Stimulated activated CD4-positive, alpha-beta T cell treated with anti-CD3 and anti-CD28 coated beads, Interleukin-12 subunit alpha, Interleukin-12 subunit beta, amount 100 ng/mL, for 48 hours (primary cell): Measurements from ENCODE around the gene DQX1.

ENCODE experiments used
- DNase-seq, 3 donors: peaks; one replicate each; pipeline ENCODE4 v3.0.0-alpha.2; 2020; ENCODE audit warnings: low read depth in 2 of 3, low spot score in 1 of 3

The DQX1 gene

DNA sequence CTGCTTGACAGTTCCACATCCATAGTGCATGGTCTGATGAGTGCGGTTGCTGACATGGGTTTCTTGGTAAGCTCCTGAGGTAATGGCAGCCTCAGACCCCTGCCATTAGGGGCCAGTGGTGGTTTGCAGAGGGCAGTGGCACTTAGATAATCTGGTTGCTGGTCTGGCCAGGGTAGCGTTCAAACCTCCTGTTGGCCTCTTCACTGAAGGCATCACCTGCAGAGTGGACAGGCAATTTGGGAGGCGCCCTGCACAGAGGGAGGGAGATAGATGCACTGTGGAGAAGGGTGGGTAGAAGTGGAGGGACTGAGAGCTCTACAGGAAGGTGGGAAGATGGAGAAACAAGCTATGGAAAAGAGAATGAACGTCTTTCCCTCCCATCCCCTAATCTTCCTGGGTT lies 7.4 kb upstream of the DQX1 start:
- no peak for DNase-seq

DNA sequence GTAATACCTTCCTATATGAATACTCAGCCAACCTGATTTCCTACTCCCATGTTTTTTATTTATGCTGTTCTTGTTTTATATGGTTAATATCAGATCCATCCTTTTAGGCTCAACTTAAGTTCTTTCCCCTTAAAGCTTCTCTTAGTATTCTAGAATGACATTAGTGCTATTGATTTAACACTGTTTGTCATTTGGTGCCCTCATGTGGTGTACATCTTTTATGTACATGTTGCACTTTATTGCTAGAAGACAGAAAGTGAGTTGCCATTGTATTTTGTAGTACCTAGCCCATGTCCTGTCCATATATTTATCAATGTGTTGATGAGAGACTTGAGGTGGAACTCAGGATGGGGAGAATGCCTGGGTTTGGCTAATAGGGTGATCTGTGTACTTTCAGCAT lies 6.2 kb upstream of the DQX1 start:
- no peak for DNase-seq

DNA sequence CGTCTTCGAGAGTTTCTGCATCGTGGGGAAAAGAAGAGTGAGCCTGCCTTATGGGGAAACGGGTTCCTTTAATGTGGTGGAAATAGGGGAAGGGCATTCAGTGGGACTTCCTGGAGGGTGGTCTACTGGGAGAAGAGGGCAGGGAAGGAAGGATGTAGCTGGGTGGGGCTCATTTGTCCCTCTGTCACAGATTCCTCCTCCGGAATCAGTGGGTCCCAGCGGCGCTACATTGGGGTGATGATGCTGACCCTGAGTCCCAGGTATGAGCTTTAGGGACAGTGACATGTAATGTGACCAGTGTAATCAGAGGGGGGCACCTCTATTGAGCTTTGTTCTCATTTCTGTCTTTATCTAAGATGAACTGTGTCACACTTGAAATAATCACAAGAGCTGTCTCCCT lies 5.6 kb upstream of the DQX1 start:
- no peak for DNase-seq

DNA sequence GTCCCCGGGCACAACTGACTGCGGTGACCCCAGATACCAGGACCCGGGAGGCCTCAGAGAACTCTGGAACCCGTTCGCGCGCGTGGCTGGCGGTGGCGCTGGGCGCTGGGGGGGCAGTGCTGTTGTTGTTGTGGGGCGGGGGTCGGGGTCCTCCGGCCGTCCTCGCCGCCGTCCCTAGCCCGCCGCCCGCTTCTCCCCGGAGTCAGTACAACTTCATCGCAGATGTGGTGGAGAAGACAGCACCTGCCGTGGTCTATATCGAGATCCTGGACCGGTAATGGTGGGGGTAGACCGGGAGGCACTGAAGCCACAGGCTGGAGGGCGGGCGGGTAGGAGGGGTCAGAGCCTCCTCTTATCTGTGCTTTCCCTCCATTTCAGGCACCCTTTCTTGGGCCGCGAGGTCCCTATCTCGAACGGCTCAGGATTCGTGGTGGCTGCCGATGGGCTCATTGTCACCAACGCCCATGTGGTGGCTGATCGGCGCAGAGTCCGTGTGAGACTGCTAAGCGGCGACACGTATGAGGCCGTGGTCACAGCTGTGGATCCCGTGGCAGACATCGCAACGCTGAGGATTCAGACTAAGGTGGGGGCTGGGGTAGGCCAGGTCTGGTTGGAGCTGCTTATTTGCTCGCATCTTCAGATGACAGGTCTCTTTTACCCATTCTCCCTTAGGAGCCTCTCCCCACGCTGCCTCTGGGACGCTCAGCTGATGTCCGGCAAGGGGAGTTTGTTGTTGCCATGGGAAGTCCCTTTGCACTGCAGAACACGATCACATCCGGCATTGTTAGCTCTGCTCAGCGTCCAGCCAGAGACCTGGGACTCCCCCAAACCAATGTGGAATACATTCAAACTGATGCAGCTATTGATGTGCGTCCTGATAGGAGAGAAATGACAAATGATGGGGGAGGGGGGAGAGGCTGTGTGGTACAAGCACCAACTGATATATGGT lies 4.5 kb upstream of the DQX1 start:
- DNase-seq = peak in 1 of 3 donors; percentile 39

DNA sequence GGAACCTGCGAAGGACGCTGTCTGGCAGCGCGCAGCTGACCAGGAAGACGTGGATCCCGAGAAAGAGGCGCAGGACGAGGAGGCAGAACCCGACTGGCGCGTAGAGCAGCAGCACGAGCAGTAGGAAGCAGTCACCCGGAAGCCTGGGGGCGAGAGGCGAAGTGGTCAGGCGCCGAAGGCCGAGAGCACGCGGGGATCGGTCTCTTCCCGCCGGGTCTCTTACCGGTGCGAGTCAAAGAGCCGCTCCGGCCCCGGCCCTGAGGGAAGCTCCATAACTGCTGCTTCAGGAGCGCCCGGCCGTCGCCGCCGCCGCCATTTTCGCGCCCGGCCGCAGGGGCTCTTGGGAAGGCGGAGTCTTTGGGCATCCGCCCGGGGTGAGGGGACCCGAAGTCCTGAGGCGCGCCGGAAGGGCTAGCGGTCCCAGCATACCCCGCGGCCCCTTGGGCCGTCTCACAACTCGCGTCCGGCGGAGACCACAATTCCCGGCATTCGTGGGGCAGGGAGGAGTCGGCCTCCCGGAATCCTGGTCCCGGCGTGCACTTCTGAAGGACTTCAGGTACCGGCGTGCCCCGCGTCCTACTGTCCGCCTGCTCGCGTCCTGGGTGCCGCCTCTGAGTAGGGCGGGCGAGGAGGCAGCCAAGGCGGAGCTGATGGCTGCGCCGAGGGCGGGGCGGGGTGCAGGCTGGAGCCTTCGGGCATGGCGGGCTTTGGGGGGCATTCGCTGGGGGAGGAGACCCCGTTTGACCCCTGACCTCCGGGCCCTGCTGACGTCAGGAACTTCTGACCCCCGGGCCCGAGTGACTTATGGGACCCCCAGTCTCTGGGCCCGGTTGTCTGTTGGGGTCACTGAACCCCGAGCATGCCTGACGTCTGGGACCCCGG lies 3.6 kb upstream of the DQX1 start, which contains the start of the genes AUP1 and HTRA2:
AUP1 (minus strand) TSS at position 350 of the 882 bp plus-strand sequence; CDS start at position 273, 77 bp downstream.
HTRA2 (plus strand) TSS at position 577 of the 882 bp plus-strand sequence; CDS start at position 651, 74 bp downstream.
- peak; percentile 86 to 94 (median 92) for DNase-seq

DNA sequence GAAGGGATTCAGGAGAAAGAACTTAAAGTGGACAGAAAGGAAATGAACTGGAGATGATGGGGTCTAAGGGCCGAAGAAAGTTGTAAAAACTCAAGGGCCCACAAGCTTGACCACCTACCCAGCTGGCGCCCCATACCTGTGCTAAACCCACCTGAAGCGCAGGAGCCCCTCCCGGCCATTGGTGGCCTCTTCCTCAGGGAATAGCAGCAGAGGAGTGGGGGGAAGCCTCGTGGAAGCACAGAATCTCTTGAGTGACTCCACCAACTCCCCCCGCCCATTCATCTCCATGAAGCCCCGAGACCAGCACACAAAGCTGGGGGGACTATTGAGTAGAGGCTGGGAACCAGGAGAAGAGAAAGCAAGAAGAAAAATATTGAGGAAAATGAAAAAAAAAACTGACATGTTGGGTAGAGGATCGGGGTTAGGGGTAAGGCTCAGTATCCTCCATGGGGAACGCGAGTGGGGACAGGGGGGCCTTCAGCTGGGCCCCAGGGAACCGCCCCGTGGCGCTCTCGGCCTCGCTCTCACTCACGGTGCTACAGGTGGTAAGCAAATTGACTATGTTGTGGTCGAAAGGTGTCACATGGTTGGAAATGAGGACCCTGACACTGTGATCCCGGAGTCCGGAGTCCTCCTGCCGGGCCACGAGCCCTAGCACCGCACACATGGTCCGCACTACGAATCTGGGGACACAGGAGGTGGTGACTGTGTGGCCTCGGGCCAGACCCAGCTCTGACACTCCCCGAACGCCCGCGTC lies 2.7 kb upstream of the DQX1 start:
- DNase-seq = no peak

DNA sequence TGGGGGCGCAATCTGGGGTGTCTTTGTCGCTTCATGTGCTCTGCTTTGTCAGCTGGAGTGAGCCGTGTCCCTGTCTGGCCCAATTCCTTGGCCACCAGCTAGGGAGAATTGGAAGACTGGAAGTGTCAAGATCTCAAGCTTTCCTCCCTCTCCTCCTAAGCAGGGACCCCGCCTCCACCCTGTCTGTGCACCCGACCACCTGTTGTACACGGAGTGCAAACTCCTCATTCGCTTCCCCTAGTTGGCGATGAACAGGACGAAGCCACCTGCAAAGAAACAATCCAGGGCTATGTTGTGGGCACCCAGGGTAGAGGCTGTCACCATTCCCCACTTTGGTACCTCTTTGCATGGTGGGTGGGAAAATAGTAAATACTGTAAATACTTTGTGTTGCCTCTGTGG lies 1.7 kb upstream of the DQX1 start:
- DNase-seq = no peak

DNA sequence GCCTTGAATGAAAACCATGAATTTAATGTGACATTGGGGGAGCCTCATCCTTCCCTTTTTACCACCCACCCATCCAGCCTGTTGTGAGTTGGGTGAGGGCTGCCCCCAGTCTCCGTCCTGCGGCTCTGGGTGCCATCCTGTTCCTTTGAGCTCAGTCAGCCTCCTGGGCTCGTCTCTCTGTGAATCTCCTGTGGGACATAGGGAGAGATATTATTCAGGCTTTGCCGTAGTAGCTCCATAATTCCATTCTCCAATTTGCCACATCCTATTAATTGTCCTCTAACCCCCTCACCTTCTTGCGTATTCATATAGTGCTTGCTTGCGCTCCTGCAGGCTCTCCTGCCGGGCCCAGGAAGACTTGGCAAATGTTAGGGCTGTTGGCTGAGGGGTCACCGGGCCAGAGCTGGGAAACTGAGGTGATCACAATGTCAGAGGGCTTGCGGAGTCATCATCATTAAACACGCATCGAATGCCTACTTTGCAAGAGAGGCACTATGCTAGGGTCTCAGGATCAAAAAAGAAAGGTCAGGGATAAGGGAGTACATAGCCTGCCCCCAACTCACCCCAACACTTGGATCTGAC lies 709 bp upstream of the DQX1 start:
- DNase-seq = no peak

DNA sequence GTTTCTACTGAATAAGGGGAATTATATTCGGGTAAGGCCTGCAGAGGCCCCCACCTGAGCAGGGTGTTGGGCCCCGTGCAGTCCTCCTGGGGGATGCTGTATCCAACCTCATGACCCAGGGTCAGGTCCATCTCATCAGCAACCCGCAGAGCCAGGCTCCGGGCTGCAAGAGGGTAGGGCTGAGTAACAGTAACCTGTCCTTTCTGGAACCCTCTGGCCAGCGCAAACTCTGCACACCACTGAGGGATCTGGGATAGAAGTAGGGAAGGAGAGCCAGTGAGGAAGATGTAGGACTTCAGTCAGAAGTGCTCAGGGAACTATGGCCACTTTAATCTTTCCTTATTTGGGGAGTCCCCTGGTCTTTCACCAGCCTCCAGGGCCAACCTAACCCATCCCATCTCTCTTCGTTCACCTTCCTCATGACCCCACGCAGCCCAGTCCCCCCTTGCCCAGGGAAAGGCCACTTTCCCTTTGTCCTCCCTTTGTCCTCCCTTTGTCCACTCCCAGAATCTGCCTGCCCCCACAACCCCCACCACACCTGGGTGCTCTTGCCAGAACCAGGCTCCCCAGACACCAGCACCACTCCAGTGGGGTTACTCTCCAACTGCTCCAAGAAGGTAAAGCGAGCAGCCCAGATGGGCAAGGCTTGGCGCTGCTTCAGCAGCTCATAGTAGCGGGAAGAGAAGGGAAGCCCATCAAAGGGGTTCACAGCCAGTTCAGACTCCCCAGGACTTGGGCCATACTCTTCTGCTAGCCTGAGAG lies 895 bp downstream of the DQX1 start:
- no peak for DNase-seq

DNA sequence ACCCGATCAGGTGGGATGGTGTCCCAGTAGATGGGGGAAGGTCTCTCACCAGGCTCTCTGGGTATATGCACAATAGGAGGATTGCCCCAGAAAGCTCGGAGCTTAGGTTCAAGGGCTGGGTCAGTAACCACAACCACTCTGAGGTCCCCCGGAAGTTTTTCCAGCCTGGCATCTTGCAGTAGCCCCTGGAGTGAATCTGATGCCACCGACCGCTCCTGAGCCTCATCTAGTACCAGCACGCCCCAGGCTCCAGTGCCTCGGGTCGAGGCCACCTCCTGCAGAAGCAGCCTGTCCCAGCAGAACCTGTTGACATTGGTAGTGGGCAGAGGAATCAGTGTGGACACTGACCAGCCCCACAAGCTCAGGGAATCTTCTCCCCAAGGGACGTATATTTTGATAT lies 2.0 kb downstream of the DQX1 start:
- DNase-seq = no peak

DNA sequence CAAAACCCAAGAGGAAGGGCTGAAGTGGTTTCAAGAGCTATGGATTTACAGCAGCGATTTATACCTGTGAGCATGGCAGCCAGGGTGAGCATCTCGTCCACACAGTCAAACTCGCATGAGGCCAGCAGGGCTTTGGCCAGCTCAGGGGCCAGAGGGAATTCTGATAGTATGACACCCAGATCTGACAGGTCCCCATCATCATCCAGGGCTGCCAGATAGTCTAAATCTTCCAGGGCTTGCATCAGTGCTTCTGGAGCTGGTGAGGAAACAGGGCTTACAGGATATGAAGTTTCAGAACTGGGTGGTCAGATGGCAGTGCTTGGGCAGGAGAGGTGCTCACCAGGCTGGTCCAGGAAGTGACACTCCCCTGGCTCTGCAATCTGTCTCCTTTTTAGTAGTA lies 3.5 kb downstream of the DQX1 start:
- DNase-seq = no peak

DNA sequence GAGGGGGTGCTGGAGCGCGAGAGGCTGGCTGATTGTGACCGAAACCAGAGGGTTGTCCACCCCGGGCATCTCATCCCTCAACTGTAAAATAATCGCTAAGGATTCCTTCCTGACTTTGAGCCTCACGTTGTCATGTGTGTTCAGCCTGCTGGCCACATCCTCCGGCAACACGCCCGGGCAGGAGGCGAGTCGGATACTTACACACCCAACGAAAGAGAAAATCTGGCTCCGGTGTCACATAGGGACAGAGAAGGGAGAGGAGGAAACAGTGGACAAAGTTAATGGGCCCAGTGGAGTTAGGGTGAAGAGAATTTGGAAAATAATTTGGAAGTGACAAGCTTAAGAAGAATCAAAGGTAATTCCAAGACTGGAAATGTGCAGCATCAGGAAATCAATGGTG lies 9.4 kb downstream of the DQX1 start:
- no peak for DNase-seq

DNA sequence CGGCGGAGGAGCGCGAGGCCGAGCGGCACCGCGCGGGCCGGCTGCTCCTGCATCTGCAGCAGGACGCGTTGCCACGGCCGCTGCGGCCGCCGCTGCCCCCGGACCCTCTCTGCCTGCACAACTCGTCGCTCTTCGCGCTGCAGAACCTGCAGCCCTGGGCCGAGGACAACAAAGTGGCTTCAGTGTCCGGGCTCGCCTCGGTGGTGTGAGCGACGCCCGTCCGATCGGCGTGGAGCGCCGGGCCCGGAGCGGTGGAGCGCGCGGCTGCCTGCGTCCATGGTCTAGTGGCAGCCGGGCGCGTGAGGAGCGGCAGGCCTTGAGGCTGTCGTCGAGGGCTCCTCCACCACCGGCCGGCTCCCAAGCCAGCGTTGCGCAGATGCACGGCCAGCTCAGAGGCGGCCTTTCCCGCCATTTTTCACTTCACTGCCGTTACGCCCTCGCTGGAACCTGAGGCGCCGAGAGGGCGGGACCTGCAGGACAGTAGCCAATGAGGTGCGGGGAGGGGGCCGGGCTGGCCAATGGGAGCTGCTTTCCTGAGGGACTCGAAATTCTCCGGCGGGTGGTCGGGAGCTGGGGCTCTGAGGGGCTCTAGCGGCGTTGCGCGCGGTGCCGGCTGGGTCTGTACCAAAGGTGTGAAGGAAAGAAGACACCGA lies 9.9 kb downstream of the DQX1 start:
- peak; percentile 68 to 70 (median 69) for DNase-seq

DNA sequence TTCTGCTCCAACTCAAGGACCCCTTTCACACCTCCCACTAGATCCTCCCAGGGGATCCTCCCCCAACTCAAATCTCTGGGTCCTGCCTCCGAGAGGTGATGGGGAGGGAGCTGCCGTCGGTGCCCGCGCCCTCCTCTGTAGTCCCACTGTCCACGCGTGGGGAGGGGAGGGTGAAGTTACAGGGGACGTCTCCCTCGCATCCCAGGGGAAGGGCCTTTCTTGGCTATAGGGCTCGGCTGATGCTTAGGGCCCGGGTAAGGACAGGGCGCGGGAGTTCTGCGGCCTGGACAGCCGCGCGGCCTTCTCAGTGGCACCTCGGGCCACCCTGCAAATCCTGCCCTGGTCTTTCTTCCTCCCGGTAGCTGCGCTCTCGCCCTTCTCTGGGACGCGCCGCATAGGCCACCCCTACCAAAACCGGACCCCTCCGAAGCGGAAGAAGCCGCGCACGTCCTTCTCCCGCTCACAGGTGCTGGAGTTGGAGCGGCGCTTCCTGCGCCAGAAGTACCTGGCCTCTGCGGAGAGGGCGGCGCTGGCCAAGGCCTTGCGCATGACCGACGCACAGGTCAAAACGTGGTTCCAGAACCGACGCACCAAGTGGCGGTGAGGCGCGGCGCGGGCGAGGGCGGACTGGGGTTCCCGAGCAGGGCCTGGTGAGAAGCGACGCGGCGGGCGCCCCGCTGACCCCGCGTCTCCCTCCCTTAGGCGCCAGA lies 10.6 kb downstream of the DQX1 start:
- DNase-seq = no peak

DNA sequence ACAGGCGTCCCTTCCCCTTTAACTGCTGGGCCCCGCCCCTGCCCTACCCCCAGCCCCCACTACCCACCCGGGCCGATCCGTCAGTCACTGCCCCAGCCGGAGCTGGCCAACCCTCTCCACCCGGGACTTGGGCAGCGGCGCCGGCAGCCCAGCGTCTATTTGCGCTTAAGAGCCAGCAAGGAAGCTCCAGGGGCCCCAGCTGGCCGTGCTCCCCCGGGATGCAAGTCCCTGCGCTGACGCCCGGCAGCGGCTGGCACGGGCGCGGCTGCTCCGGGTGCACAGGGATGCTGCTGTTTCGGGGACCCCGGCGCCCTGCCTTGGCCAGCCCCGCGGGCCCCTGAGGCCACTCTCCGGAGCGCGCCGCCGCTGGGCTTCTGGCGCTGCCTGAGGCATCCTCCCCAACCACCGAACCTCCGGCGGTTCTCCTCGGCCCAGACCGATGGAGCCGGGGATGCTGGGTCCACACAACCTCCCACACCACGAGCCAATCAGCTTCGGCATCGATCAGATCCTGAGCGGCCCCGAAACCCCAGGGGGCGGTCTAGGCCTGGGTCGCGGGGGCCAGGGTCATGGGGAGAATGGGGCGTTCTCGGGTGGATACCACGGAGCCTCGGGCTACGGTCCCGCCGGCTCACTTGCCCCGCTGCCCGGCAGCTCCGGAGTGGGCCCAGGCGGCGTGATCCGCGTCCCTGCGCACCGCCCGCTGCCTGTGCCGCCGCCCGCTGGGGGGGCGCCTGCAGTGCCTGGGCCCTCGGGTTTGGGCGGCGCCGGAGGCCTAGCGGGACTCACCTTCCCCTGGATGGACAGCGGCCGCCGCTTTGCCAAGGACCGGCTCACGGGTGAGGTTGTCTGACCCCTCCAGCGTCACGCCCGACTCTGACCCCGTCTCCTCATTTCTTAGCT lies 11.4 kb downstream of the DQX1 start, which contains the start of gene TLX2:
TLX2 (plus strand) TSS at position 83 of the 903 bp plus-strand sequence; CDS start at position 440, 357 bp downstream.
- DNase-seq = no peak

DNA sequence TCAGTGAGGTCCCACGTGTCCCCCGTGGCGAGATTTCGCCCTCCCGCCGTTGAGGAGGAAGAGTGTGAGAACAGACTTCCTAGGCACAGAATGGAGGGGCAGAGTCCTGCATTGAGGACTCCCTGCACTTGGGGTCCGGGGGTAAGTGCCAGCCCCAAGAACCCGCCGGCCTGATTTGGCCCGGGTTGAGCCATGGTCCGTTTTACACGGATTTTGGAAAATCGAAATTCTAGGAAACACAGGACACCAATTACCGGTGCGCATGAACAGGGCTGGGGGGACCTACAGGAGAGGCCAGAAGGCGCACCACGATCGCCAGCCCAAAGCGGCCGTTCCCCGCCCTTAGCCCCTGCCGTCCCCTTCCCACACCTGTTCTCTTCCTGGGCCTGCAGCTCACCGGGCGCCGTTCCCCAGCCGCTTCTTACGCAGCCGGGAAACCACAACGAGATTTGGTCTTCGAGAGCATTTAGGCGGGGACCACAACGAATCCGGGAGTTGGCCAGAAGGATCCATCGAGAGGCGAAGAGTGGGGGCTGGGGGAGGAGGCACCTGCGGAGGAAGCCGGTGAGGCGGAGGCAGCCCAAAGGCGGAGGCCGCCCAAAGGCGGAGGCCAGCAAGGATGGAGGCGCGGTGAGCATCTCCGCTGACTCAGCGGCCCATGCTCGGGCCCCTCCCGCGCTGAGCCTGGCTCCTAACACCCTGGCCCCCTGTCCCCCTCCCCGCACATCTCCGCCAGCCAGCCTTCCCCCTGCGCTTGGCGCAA lies 12.2 kb downstream of the DQX1 start:
- DNase-seq = no peak
